ENCODE measurements around the gene CYB5R4.

Gene CYB5R4

GRCh38 chr6:83854766-83855165, 4.7 kb upstream of the CYB5R4 start:
- no peaks in the 10 kb centered on the region; the same call in 1 of the 2 replicates for H3K27me3 ChIP-seq (replicated peaks; ENCODE audit: control insufficient read depth, insufficient read depth, low read length)
- DNase-seq (ENCODE audit: extremely low read depth, insufficient read length): no peak

GRCh38 chr6:83860359-83860755, 868 bp downstream of the CYB5R4 start:
- Histone ChIP-seq H3K4me3 (replicated peaks; ENCODE audit: low read depth, low read length) (peak overlapping the region; percentile 94), H3K36me3 (ENCODE audit: control insufficient read depth, insufficient read depth, low read length) (no peaks in the 10 kb centered on the region), H3K27me3 (replicated peaks; ENCODE audit: control insufficient read depth, insufficient read depth, low read length) (no peaks in the 10 kb centered on the region)
- TF ChIP-seq CTCF (IDR thresholded peaks at IDR 0.05; ENCODE audit: insufficient read depth, low read length, poor library complexity, severe bottlenecking): no peak
- no peak for DNase-seq (ENCODE audit: extremely low read depth, insufficient read length)

More at GRCh38 chr6:83854766-83855165, 4.7 kb upstream of the CYB5R4 start:
- H3K36me3 ChIP-seq (ENCODE audit: control insufficient read depth, insufficient read depth, low read length): no peaks in the 10 kb centered on the region
- TF ChIP-seq CTCF (IDR thresholded peaks at IDR 0.05; ENCODE audit: insufficient read depth, low read length, poor library complexity, severe bottlenecking): no peak
- H3K4me3 ChIP-seq (replicated peaks; ENCODE audit: low read depth, low read length): no peak overlapping the region

GRCh38 chr6:83860782-83861495, 1.4 kb downstream of the CYB5R4 start:
- Histone ChIP-seq H3K36me3 (ENCODE audit: control insufficient read depth, insufficient read depth, low read length) (no peaks in the 10 kb centered on the region), H3K27me3 (replicated peaks; ENCODE audit: control insufficient read depth, insufficient read depth, low read length) (no peaks in the 10 kb centered on the region), H3K4me3 (replicated peaks; ENCODE audit: low read depth, low read length) (peak overlapping the region; percentile 94)
- DNase-seq (ENCODE audit: extremely low read depth, insufficient read length): no peak
- TF ChIP-seq CTCF (IDR thresholded peaks at IDR 0.05; ENCODE audit: insufficient read depth, low read length, poor library complexity, severe bottlenecking): no peak

GRCh38 chr6:83862776-83863471, 3.4 kb downstream of the CYB5R4 start:
- no peaks in the 10 kb centered on the region for H3K27me3 ChIP-seq (replicated peaks; ENCODE audit: control insufficient read depth, insufficient read depth, low read length)
- DNase-seq (ENCODE audit: extremely low read depth, insufficient read length): no peak
- H3K4me3 ChIP-seq (replicated peaks; ENCODE audit: low read depth, low read length): no peak overlapping the region
- peaks cover 1% of the 10 kb centered on the region for H3K36me3 ChIP-seq (ENCODE audit: control insufficient read depth, insufficient read depth, low read length)
- TF ChIP-seq CTCF (IDR thresholded peaks at IDR 0.05; ENCODE audit: insufficient read depth, low read length, poor library complexity, severe bottlenecking): no peak

GRCh38 chr6:83867043-83867442, 7.6 kb downstream of the CYB5R4 start:
- H3K36me3 ChIP-seq (ENCODE audit: control insufficient read depth, insufficient read depth, low read length): peaks cover 1% of the 10 kb centered on the region
- H3K27me3 ChIP-seq (replicated peaks; ENCODE audit: control insufficient read depth, insufficient read depth, low read length): no peaks in the 10 kb centered on the region
- DNase-seq (ENCODE audit: extremely low read depth, insufficient read length): no peak
- no peak for TF ChIP-seq CTCF (IDR thresholded peaks at IDR 0.05; ENCODE audit: insufficient read depth, low read length, poor library complexity, severe bottlenecking)
- no peak overlapping the region for H3K4me3 ChIP-seq (replicated peaks; ENCODE audit: low read depth, low read length)
